Psoas muscle (tissue), 8 donors: ENCODE data around the gene SUSD6. TPM values are rescaled to one million over a fixed set of nuclear protein-coding genes. Genes with fewer than 3 reads are reported as not detected.

Experiments
- ATAC-seq, 4 donors: fragments of 200-7000 bp; cut with Tn5 transposase; one replicate each; pipeline ENCODE4 v1.9.1; 2020; ENCODE audit warnings: moderate library complexity in 3 of 4, mild to moderate bottlenecking in 2 of 4
- DNase-seq, 2 donors: peaks; one replicate each; pipeline ENCODE4 v3.0.0-alpha.2; 2020
- H3K27ac ChIP-seq: fragments of 200-600 bp; one replicate; pipeline ENCODE4 v1.8.0; 2022
- H3K27me3 ChIP-seq, 3 donors: fragments of 200-600 bp in 1 of 3; one replicate each; pipeline versions ENCODE4 v1.6.1 to v1.8.0; 2013 to 2022; ENCODE audit warnings: low read length in 2 of 3, mild to moderate bottlenecking in 2 of 3, moderate library complexity in 1 of 3; ENCODE audit not compliant: insufficient read depth in 3 of 3
- H3K36me3 ChIP-seq, 2 donors: fragments of 200-600 bp in 1 of 2; one replicate each; pipeline versions ENCODE4 v1.6.1 to v1.8.0; 2013 to 2022; ENCODE audit warnings: low read depth in 1 of 2, mild to moderate bottlenecking in 1 of 2, moderate library complexity in 1 of 2; ENCODE audit not compliant: insufficient read depth in 1 of 2
- H3K4me1 ChIP-seq: fragments of 200-600 bp; one replicate; pipeline ENCODE4 v1.8.0; 2022
- H3K4me3 ChIP-seq: fragments of 200-600 bp; one replicate; pipeline ENCODE4 v1.8.0; 2022; ENCODE audit warnings: mild to moderate bottlenecking
- H3K9me3 ChIP-seq: fragments of 200-600 bp; one replicate; pipeline ENCODE4 v1.8.0; 2022
- CTCF ChIP-seq: fragments of 200-600 bp; IDR thresholded peaks from one replicate; pipeline ENCODE4 v1.8.0; 2022; ENCODE audit warnings: antibody characterized with exemption
- WGBS, 3 donors: extraction: QIAGEN DNeasy Blood & Tissue Kit; methylation state at CpG; one replicate each; pipeline versions ENCODE4 v1.1.6 to v1.1.7; 2013; 5-methylcytosine and 5-hydroxymethylcytosine counted together
- intact Hi-C, 2 donors: fragments of 100-400 bp; cut with DNase I; formaldehyde crosslinking; loops; one replicate each; pipeline versions ENCODE4 v1.11.0 to v1.14.2; 2022
- polyA plus RNA-seq, 3 donors: library from polyadenylated mRNA; stranded (reverse); fragments of 200-250 nt; gene quantifications; one replicate each; pipeline ENCODE4 v1.2.3, GENCODE V29; 2013
- total RNA-seq, 4 donors: library from RNA; stranded (reverse); fragmentation: NEBNext Ultra II Directional in 2 of 4; extraction: Animal tissue kit (Norgen Biotek cat#: 25700) in 2 of 4; gene quantifications; one replicate each; pipeline versions ENCODE4 v1.2.1 to v1.2.4, GENCODE V29; 2021 to 2023
- donor health status: healthy with polysubstance abuse.
- donor health status: DM: no; HTN: no; CAD: no; lungs with moderate emphysema.
- donor health status: Bipolar disorder and iron deficiency.
- donor health status: healthy.
- donor health status: DM: yes; HTN: yes; CAD: no.
- donor health status: DM: no; HTN: no; CAD: no.
- donor health status: DM: no; HTN: no; CAD: no.
- donor health status: DM: yes; HTN: yes; CAD: no.

Gene SUSD6
- total and polyA plus RNA-seq, 7 donors: 6.9 to 23.4 (median 14.9) TPM

GRCh38 chr14:69582829-69583228, 28.6 kb upstream of the SUSD6 start:
- H3K4me1 ChIP-seq: peaks cover 9% of the 10 kb centered on the region
- H3K27ac ChIP-seq: no peak overlapping the region
- 90 to 93% (median 93%) methylated on average over 4 of the region's 4 CpGs for WGBS, 3 donors
- H3K9me3 ChIP-seq: no peaks in the 10 kb centered on the region
- H3K4me3 ChIP-seq: no peak overlapping the region
- H3K36me3 ChIP-seq: no peaks in the 10 kb centered on the region
- no peaks in the 10 kb centered on the region for H3K27me3 ChIP-seq
- intact Hi-C loops: no loop called here
- ATAC-seq (no peak), DNase-seq (no peak)
- TF ChIP-seq CTCF: no peak

DNA sequence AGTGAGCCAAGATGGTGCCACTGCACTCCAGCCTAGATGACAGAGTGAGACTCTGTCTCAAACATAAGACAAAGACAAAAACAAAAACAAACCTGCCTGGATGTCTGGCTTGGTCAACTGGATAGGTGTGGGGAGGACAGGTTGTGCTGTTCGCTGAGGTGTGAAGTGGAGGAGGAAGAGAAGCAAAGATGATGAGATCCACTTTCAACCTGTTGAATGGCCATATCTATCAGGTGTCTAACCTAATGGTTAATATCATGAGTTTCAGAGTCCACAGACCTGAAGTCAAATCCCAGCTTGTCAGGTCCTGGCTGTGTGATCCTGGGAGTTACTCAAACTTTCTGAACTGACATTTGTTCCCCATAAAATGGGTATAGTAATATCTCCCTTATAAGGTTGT, 27.0 kb upstream of the SUSD6 start:
- Histone ChIP-seq H3K27ac (no peak overlapping the region), H3K36me3 (no peaks in the 10 kb centered on the region), H3K27me3 (no peaks in the 10 kb centered on the region), H3K9me3 (no peaks in the 10 kb centered on the region), H3K4me3 (no peak overlapping the region), H3K4me1 (peaks cover 9% of the 10 kb centered on the region)
- 95 to 100% (median 98%) methylated on average over 1 of the region's 1 CpG for WGBS, 3 donors
- ATAC-seq (no peak), DNase-seq (no peak)
- TF ChIP-seq CTCF: no peak
- intact Hi-C loops: no loop called here

- Histone ChIP-seq H3K36me3 (no peaks in the 10 kb centered on the region), H3K9me3 (no peaks in the 10 kb centered on the region), H3K27ac (no peak overlapping the region), H3K4me1 (peaks cover 9% of the 10 kb centered on the region), H3K27me3 (no peaks in the 10 kb centered on the region), H3K4me3 (no peak overlapping the region)
- WGBS, 3 donors: 58 to 73% (median 67%) methylated on average over 4 of the region's 4 CpGs
- ATAC-seq: no peak
- intact Hi-C loops: loop anchor here in 1 of 2 donors (5.0 kb wide), 1 partner anchor 141 kb away; no protein-coding TSS in a partner anchor
- DNase-seq: no peak
- no peak for TF ChIP-seq CTCF
These were observed 25.0 kb upstream of the SUSD6 start for GRCh38 chr14:69586404-69586803.

DNA sequence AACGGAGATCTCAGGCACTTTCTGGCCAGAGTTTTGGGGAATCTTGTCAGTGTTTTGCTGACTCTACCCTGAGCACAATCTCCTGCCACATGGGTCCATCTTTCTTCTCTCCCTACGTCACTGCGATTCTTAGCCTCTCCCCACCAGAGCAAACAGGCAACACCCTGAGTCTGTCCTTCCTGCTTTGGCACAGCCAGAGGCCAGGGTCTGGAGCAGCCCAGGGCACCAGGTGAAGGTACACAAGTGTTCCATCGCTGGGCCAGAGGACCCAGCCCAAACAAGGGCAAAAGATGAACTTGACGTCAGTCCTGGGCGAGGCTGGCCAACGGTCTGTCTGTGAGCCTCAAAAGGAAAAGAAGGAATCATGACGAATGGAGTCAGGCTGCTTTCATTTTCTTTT, 24.0 kb upstream of the SUSD6 start:
- intact Hi-C loops: loop anchor here in 1 of 2 donors (5.0 kb wide), 1 partner anchor 140 kb away; no protein-coding TSS in a partner anchor
- WGBS, 3 donors: 69% methylated on average over 8 of the region's 8 CpGs
- Histone ChIP-seq H3K9me3 (no peaks in the 10 kb centered on the region), H3K36me3 (no peaks in the 10 kb centered on the region), H3K4me3 (no peak overlapping the region), H3K27ac (no peak overlapping the region), H3K4me1 (peaks cover 5% of the 10 kb centered on the region), H3K27me3 (no peaks in the 10 kb centered on the region)
- no peak for DNase-seq
- TF ChIP-seq CTCF: no peak
- ATAC-seq: no peak

DNA sequence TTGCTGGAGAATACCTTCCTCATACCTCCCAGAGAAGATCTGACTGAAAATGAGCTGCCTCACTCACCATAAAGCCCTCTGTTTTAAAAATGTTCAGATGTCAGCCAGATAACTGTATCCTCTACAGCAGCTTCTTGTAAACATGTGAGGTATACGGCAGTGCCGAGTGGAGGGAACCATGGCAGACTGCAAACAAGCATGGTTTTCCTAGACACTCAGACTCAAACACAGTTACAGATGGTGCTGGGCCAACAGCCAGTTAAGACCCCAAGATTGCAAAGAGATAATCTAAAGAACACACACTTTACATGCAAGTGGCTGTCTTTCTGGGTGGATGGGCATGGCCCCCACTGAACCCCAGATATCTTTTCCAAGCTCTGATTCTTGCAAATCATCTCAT, 20.1 kb upstream of the SUSD6 start:
- Histone ChIP-seq H3K4me1 (no peaks in the 10 kb centered on the region), H3K4me3 (no peak overlapping the region), H3K27me3 (no peaks in the 10 kb centered on the region), H3K27ac (no peak overlapping the region), H3K36me3 (no peaks in the 10 kb centered on the region), H3K9me3 (no peaks in the 10 kb centered on the region)
- no peak for DNase-seq
- ATAC-seq: no peak
- TF ChIP-seq CTCF: no peak
- WGBS, 3 donors: 91 to 98% (median 92%) methylated on average over 2 of the region's 2 CpGs
- intact Hi-C loops: no loop called here
